ENCODE data around the gene PDE8A.

Gene PDE8A

GRCh38 chr15:85036716-85037115 is 55.1 kb downstream of the PDE8A start:
- no peak for TF ChIP-seq CTCF (IDR thresholded peaks at IDR 0.05; ENCODE audit: low read depth, low read length, missing control alignments)
- H3K4me3 ChIP-seq (replicated peaks; ENCODE audit: low read depth, low read length) = no peak overlapping the region
- no peak for DNase-seq (ENCODE audit: extremely low read depth, low read depth)

GRCh38 chr15:85037641-85038040 is 56.0 kb downstream of the PDE8A start:
- no peak for DNase-seq (ENCODE audit: extremely low read depth, low read depth)
- no peak overlapping the region for H3K4me3 ChIP-seq (replicated peaks; ENCODE audit: low read depth, low read length)
- no peak for TF ChIP-seq CTCF (IDR thresholded peaks at IDR 0.05; ENCODE audit: low read depth, low read length, missing control alignments)

GRCh38 chr15:85041230-85041629 is 59.6 kb downstream of the PDE8A start:
- H3K4me3 ChIP-seq (replicated peaks; ENCODE audit: low read depth, low read length) = no peak overlapping the region
- TF ChIP-seq CTCF (IDR thresholded peaks at IDR 0.05; ENCODE audit: low read depth, low read length, missing control alignments) = no peak
- DNase-seq (ENCODE audit: extremely low read depth, low read depth) = no peak

- peak; percentile 43 for DNase-seq (ENCODE audit: extremely low read depth, low read depth)
- TF ChIP-seq CTCF (IDR thresholded peaks at IDR 0.05; ENCODE audit: low read depth, low read length, missing control alignments) = peak; percentile 71
- no peak overlapping the region for H3K4me3 ChIP-seq (replicated peaks; ENCODE audit: low read depth, low read length)
Observed at GRCh38 chr15:85044251-85044853, 62.7 kb downstream of the PDE8A start.

GRCh38 chr15:85044894-85045293 is 63.2 kb downstream of the PDE8A start:
- no peak overlapping the region for H3K4me3 ChIP-seq (replicated peaks; ENCODE audit: low read depth, low read length)
- TF ChIP-seq CTCF (IDR thresholded peaks at IDR 0.05; ENCODE audit: low read depth, low read length, missing control alignments) = no peak
- DNase-seq (ENCODE audit: extremely low read depth, low read depth) = no peak

- no peak for DNase-seq (ENCODE audit: extremely low read depth, low read depth)
- H3K4me3 ChIP-seq (replicated peaks; ENCODE audit: low read depth, low read length) = no peak overlapping the region
- no peak for TF ChIP-seq CTCF (IDR thresholded peaks at IDR 0.05; ENCODE audit: low read depth, low read length, missing control alignments)
Observed at GRCh38 chr15:85045615-85046014, 64.0 kb downstream of the PDE8A start.
